Measurements from ENCODE around the gene FCRL2. TPM values are rescaled to one million over a fixed set of nuclear protein-coding genes. Genes with fewer than 3 reads are reported as not detected.

FCRL2 gene
- total RNA-seq, 4 donors from 2014 or later, result not detected

DNA sequence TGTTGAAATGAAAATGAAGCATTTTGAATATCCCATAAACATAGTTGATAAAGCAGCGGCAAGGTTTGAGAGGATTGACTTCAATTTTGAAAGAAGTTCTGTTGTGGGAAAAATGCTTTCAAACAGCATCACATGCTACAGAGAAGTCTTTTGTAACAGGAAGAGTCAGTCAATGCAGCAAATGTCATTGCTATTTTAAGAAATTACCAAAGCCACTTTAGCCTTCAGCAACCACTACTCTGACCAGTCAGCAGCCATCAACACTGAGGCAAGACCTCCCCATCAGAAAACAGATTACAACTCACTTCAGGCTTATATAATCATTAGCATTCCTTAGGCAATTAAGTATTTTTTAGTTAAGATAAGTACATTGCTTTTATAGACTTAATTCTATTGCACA is 42.6 kb downstream of the FCRL2 start:
- TF ChIP-seq POLR2A (IDR thresholded peaks at IDR 0.05), result no peak
- TF ChIP-seq, protein P1, sequence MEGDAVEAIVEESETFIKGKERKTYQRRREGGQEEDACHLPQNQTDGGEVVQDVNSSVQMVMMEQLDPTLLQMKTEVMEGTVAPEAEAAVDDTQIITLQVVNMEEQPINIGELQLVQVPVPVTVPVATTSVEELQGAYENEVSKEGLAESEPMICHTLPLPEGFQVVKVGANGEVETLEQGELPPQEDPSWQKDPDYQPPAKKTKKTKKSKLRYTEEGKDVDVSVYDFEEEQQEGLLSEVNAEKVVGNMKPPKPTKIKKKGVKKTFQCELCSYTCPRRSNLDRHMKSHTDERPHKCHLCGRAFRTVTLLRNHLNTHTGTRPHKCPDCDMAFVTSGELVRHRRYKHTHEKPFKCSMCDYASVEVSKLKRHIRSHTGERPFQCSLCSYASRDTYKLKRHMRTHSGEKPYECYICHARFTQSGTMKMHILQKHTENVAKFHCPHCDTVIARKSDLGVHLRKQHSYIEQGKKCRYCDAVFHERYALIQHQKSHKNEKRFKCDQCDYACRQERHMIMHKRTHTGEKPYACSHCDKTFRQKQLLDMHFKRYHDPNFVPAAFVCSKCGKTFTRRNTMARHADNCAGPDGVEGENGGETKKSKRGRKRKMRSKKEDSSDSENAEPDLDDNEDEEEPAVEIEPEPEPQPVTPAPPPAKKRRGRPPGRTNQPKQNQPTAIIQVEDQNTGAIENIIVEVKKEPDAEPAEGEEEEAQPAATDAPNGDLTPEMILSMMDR (IDR thresholded peaks at IDR 0.05), result no peak
- H3K4me3 ChIP-seq (replicated peaks in 1 of 3), result no peak overlapping the region
- DNase-seq, result no peak
- H3K4me1 ChIP-seq, result no peaks in the 10 kb centered on the region
- WGBS, 2 donors, result 87 to 93% methylated on average over 1 of the region's 1 CpG
- H3K27ac ChIP-seq, result no peak overlapping the region
- intact Hi-C loops (cut with DNase I), result no loop called here
- no peaks in the 10 kb centered on the region for H3K36me3 ChIP-seq
- H3K27me3 ChIP-seq, result no peaks in the 10 kb centered on the region
- H3K9me3 ChIP-seq, result no peaks in the 10 kb centered on the region

DNA sequence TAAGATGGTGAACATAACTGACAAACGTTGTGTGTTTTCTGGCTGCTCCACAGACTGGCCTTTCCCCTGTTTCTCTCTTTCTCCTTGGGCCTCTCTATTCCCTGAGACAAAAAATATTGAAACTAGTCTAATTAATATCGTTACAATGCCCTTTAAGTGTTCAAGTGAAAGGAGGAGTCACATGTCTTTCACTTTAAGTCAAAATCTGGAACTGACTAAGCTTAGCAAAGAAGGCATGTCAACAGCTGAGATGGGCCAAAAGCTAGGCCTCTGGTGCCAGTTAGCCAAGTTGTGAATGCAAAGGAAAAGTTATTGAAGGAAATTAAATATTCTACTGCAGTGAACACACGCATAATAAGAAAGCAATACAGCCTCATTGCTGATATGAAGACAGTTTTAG is 44.2 kb downstream of the FCRL2 start:
- DNase-seq, result no peak
- Histone ChIP-seq H3K27ac (no peak overlapping the region), H3K9me3 (no peaks in the 10 kb centered on the region), H3K4me3 (replicated peaks in 1 of 3) (no peak overlapping the region), H3K27me3 (no peaks in the 10 kb centered on the region), H3K4me1 (no peaks in the 10 kb centered on the region), H3K36me3 (no peaks in the 10 kb centered on the region)
- intact Hi-C loops (cut with DNase I), result no loop called here
- TF ChIP-seq POLR2A (IDR thresholded peaks at IDR 0.05), result no peak
- TF ChIP-seq, protein P1 (IDR thresholded peaks at IDR 0.05), result no peak
- 82 to 91% methylated on average over 3 of the region's 3 CpGs for WGBS, 2 donors

DNA sequence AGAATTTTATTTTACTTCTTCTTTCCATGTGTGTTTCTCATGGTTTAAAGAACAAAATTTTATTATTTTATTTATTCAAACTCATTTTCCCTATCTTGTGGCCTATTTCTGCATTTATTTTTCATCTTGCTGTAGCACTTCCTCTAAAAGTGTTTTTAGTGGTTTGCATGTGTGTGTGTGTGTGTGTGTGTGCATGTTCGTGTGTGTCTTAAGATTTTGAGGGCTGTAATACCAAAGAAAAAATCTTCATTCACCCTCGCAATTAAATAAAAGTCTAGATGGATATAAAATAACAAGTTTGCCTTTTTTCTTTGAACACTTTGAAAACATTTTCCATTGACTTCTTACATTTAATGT is 51.7 kb downstream of the FCRL2 start:
- H3K4me3 ChIP-seq (replicated peaks in 1 of 3), result no peak overlapping the region
- H3K36me3 ChIP-seq, result no peaks in the 10 kb centered on the region
- 84 to 87% methylated on average over 2 of the region's 2 CpGs for WGBS, 2 donors
- no peak overlapping the region for H3K27ac ChIP-seq
- no peak for DNase-seq
- no peaks in the 10 kb centered on the region for H3K27me3 ChIP-seq
- intact Hi-C loops (cut with DNase I), result no loop called here
- no peaks in the 10 kb centered on the region for H3K9me3 ChIP-seq
- TF ChIP-seq, protein P1 (IDR thresholded peaks at IDR 0.05), result no peak
- TF ChIP-seq POLR2A (IDR thresholded peaks at IDR 0.05), result no peak
- H3K4me1 ChIP-seq, result no peaks in the 10 kb centered on the region

DNA sequence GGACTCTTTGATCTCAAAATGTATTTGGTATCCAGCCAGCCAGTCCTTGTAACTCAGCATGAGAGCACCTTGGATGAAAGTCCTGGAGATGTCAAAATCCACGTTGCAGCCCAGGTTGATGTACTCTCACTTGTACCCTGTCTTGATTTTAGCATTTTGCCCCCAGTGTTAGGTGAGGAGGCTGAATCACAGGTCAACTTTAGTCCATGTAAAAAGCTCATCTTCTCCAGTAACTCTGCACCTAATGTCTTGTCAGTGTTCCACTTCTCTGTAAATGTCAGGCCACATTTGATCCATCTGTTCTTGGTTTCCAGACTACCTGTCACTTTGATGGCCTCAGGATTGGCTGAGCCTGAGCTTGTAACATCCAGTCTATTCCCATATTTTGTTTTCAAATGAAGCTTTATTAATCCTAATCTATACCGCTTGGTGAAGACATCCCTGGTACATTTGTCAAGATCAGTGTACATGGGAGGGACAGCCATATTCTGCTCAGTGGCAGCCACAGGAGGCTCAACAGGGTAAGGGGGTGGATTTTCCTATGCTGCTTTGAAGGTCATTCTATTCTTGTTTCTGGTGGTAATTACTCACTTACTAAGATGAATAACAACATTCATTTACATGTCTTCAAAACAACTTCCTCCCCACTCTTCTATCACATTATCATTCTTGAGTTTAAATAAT is 52.3 kb downstream of the FCRL2 start:
- WGBS, 2 donors, result 63 to 67% methylated on average over 2 of the region's 2 CpGs
- intact Hi-C loops (cut with DNase I), result no loop called here
- Histone ChIP-seq H3K27me3 (no peaks in the 10 kb centered on the region), H3K9me3 (no peaks in the 10 kb centered on the region), H3K36me3 (no peaks in the 10 kb centered on the region), H3K27ac (no peak overlapping the region), H3K4me3 (replicated peaks in 1 of 3) (no peak overlapping the region), H3K4me1 (no peaks in the 10 kb centered on the region)
- no peak for DNase-seq
- TF ChIP-seq, protein P1 (IDR thresholded peaks at IDR 0.05), result no peak
- TF ChIP-seq POLR2A (IDR thresholded peaks at IDR 0.05), result no peak

DNA sequence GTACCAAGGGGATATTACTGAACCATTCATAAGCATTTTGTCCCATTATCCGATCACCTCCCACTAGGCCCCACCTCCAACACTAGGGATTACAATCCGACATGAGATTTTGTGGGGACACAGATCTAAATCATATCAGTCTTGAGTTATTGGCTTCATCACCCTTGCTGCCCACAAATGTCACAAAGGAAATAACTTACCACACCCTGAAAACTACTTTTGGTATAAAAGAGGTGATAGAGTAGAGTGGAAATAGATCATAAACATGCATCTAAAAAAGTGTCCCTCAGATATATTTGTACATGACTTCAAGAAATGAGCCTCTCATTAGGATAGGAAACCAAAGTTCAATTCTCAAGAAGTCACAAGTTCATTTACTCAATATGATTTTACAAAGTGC is 53.8 kb downstream of the FCRL2 start:
- H3K4me3 ChIP-seq (replicated peaks in 1 of 3), result no peak overlapping the region
- intact Hi-C loops (cut with DNase I), result no loop called here
- H3K27me3 ChIP-seq, result no peaks in the 10 kb centered on the region
- H3K27ac ChIP-seq, result no peak overlapping the region
- no peak for DNase-seq
- TF ChIP-seq, protein P1 (IDR thresholded peaks at IDR 0.05), result no peak
- no peak for TF ChIP-seq POLR2A (IDR thresholded peaks at IDR 0.05)
- no peaks in the 10 kb centered on the region for H3K9me3 ChIP-seq
- no peaks in the 10 kb centered on the region for H3K4me1 ChIP-seq
- H3K36me3 ChIP-seq, result no peaks in the 10 kb centered on the region
- 96 to 98% methylated on average over 2 of the region's 2 CpGs for WGBS, 2 donors
